ENCODE data around the gene PCGF2.

The PCGF2 gene

GRCh38 chr17:38687286-38687685 lies 60.9 kb downstream of the PCGF2 start:
- no peak for TF ChIP-seq CREB5 (CRISPR knock-in tag; IDR thresholded peaks at IDR 0.05; ENCODE audit: low read depth)
- TF ChIP-seq, protein P1, sequence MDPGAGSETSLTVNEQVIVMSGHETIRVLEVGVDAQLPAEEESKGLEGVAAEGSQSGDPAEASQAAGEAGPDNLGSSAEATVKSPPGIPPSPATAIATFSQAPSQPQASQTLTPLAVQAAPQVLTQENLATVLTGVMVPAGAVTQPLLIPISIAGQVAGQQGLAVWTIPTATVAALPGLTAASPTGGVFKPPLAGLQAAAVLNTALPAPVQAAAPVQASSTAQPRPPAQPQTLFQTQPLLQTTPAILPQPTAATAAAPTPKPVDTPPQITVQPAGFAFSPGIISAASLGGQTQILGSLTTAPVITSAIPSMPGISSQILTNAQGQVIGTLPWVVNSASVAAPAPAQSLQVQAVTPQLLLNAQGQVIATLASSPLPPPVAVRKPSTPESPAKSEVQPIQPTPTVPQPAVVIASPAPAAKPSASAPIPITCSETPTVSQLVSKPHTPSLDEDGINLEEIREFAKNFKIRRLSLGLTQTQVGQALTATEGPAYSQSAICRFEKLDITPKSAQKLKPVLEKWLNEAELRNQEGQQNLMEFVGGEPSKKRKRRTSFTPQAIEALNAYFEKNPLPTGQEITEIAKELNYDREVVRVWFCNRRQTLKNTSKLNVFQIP (CRISPR knock-in tag; IDR thresholded peaks at IDR 0.05; ENCODE audit: borderline replicate concordance, low read depth) = no peak
- TF ChIP-seq BACH2 (CRISPR knock-in tag; IDR thresholded peaks at IDR 0.05; ENCODE audit: borderline replicate concordance) = no peak
- TF ChIP-seq ZFP3 (CRISPR knock-in tag; IDR thresholded peaks at IDR 0.05) = no peak
- no peak for TF ChIP-seq ZNF565 (CRISPR knock-in tag; conservative IDR thresholded peaks at IDR 0.05; ENCODE audit: low read depth)
- TF ChIP-seq, protein P2, sequence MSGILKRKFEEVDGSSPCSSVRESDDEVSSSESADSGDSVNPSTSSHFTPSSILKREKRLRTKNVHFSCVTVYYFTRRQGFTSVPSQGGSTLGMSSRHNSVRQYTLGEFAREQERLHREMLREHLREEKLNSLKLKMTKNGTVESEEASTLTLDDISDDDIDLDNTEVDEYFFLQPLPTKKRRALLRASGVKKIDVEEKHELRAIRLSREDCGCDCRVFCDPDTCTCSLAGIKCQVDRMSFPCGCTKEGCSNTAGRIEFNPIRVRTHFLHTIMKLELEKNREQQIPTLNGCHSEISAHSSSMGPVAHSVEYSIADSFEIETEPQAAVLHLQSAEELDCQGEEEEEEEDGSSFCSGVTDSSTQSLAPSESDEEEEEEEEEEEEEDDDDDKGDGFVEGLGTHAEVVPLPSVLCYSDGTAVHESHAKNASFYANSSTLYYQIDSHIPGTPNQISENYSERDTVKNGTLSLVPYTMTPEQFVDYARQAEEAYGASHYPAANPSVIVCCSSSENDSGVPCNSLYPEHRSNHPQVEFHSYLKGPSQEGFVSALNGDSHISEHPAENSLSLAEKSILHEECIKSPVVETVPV (CRISPR knock-in tag; IDR thresholded peaks at IDR 0.05) = no peak
- TF ChIP-seq TOX (CRISPR knock-in tag; IDR thresholded peaks at IDR 0.05; ENCODE audit: borderline replicate concordance) = no peak
- TF ChIP-seq SNAI2 (CRISPR knock-in tag; IDR thresholded peaks at IDR 0.05) = no peak
- no peak for TF ChIP-seq CSDC2 (CRISPR knock-in tag; IDR thresholded peaks at IDR 0.05)
- no peak for TF ChIP-seq ISL1 (CRISPR knock-in tag; IDR thresholded peaks at IDR 0.05)
- TF ChIP-seq ZNF70 (CRISPR knock-in tag; IDR thresholded peaks at IDR 0.05) = no peak
- no peak for TF ChIP-seq RARB (CRISPR knock-in tag; IDR thresholded peaks at IDR 0.05)
- TF ChIP-seq ARNTL (CRISPR knock-in tag; IDR thresholded peaks at IDR 0.05; ENCODE audit: borderline replicate concordance, low read depth) = no peak
- TF ChIP-seq, protein P3, sequence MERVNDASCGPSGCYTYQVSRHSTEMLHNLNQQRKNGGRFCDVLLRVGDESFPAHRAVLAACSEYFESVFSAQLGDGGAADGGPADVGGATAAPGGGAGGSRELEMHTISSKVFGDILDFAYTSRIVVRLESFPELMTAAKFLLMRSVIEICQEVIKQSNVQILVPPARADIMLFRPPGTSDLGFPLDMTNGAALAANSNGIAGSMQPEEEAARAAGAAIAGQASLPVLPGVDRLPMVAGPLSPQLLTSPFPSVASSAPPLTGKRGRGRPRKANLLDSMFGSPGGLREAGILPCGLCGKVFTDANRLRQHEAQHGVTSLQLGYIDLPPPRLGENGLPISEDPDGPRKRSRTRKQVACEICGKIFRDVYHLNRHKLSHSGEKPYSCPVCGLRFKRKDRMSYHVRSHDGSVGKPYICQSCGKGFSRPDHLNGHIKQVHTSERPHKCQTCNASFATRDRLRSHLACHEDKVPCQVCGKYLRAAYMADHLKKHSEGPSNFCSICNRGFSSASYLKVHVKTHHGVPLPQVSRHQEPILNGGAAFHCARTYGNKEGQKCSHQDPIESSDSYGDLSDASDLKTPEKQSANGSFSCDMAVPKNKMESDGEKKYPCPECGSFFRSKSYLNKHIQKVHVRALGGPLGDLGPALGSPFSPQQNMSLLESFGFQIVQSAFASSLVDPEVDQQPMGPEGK (CRISPR knock-in tag; IDR thresholded peaks at IDR 0.05; ENCODE audit: borderline replicate concordance) = no peak
- no peak for ATAC-seq

DNA sequence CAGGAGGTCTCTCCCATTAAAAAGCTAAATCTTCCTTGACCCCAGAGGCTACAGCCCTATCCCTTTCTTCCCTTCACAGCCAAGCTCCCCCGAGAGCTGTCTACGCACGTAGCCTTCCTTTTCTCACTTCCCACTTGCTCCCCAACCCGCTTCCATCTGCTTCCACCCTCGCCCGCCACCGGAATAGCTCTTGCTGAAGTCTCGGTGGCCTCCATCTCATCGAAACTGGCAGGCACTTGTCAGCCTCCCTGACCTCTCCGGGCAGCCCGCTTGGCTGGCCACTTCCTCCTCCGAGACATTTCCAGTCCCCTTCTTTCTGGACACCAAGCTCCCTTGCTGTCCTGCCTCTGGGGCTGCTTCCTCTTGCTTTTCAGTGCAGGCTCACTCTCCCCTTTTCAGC lies 62.6 kb downstream of the PCGF2 start:
- no peak for TF ChIP-seq BACH2 (CRISPR knock-in tag; IDR thresholded peaks at IDR 0.05; ENCODE audit: borderline replicate concordance)
- TF ChIP-seq TSHZ2 (CRISPR knock-in tag; IDR thresholded peaks at IDR 0.05) = no peak
- no peak for TF ChIP-seq ARNTL (CRISPR knock-in tag; IDR thresholded peaks at IDR 0.05; ENCODE audit: borderline replicate concordance, low read depth)
- TF ChIP-seq CSDC2 (CRISPR knock-in tag; IDR thresholded peaks at IDR 0.05) = no peak
- no peak for TF ChIP-seq ZNF70 (CRISPR knock-in tag; IDR thresholded peaks at IDR 0.05)
- TF ChIP-seq ZNF565 (CRISPR knock-in tag; conservative IDR thresholded peaks at IDR 0.05; ENCODE audit: low read depth) = no peak
- TF ChIP-seq PPARA (CRISPR knock-in tag; IDR thresholded peaks at IDR 0.05; ENCODE audit: borderline replicate concordance) = no peak
- no peak for TF ChIP-seq TCF4 (CRISPR knock-in tag; IDR thresholded peaks at IDR 0.05; ENCODE audit: borderline replicate concordance)
- no peak for TF ChIP-seq ISL1 (CRISPR knock-in tag; IDR thresholded peaks at IDR 0.05)
- no peak for TF ChIP-seq SNAI2 (CRISPR knock-in tag; IDR thresholded peaks at IDR 0.05)
- no peak for TF ChIP-seq OSR1 (CRISPR knock-in tag; IDR thresholded peaks at IDR 0.05)
- TF ChIP-seq ESRRG (CRISPR knock-in tag; IDR thresholded peaks at IDR 0.05) = no peak
- no peak for TF ChIP-seq ZFP30 (CRISPR knock-in tag; IDR thresholded peaks at IDR 0.05)
- no peak for TF ChIP-seq ZNF8 (CRISPR knock-in tag; IDR thresholded peaks at IDR 0.05)
- no peak for TF ChIP-seq CREB5 (CRISPR knock-in tag; IDR thresholded peaks at IDR 0.05; ENCODE audit: low read depth)
- no peak for TF ChIP-seq RARB (CRISPR knock-in tag; IDR thresholded peaks at IDR 0.05)
- ATAC-seq = no peak

Data from SK-N-SH treated with all-trans-retinoic acid at 6 μM for 48 hours (cell line).